OCI-LY1 (cell line): ENCODE data around the gene ZNF148.
A peak's percentile ranks its signal among the peaks of the same experiment; 100 is the strongest.

ENCODE experiments used
- H2AFZ ChIP-seq: fragments of 200-600 bp; sonication (generic), shearing (Covaris generic); 2 replicates; pipeline ENCODE4 v1.6.0; 2014; ENCODE audit warnings: antibody characterized with exemption, mild to moderate bottlenecking, low read length
- H3F3A ChIP-seq: fragments of 200-600 bp; sonication (generic), shearing (Covaris generic); 2 replicates; pipeline ENCODE4 v1.6.0; 2014; ENCODE audit warnings: mild to moderate bottlenecking, antibody characterized with exemption, low read length, moderate library complexity; ENCODE audit not compliant: insufficient read depth
- H3K27ac ChIP-seq: fragments of 200-600 bp; sonication (generic); 2 replicates; pipeline ENCODE4 v1.5.1; 2014; ENCODE audit warnings: low read length, mixed run types, mild to moderate bottlenecking, low read depth; ENCODE audit not compliant: poor library complexity, severe bottlenecking
- H3K27me3 ChIP-seq: fragments of 200-600 bp; sonication (generic); 2 replicates; pipeline ENCODE4 v1.6.0; 2014; ENCODE audit warnings: antibody characterized with exemption, mild to moderate bottlenecking, low read length, moderate library complexity; ENCODE audit not compliant: insufficient read depth
- H3K36me3 ChIP-seq: fragments of 200-600 bp; sonication (generic); 2 replicates; pipeline ENCODE4 v1.6.1; 2014; ENCODE audit warnings: mild to moderate bottlenecking, antibody characterized with exemption, low read length, moderate library complexity, mixed read lengths; ENCODE audit not compliant: insufficient read depth
- H3K4me1 ChIP-seq: fragments of 200-600 bp; sonication (generic); 2 replicates; pipeline ENCODE4 v1.5.1; 2014; ENCODE audit warnings: mild to moderate bottlenecking, low read length, moderate library complexity; ENCODE audit not compliant: insufficient read depth, severe bottlenecking
- H3K4me2 ChIP-seq: fragments of 200-600 bp; sonication (generic), shearing (Covaris generic); 2 replicates; pipeline ENCODE4 v1.6.1; 2014; ENCODE audit warnings: low read length
- H3K4me3 ChIP-seq: fragments of 200-600 bp; sonication (generic); 2 replicates; pipeline ENCODE4 v1.5.1; 2014; ENCODE audit warnings: low read length, low read depth, mild to moderate bottlenecking, mixed read lengths; ENCODE audit not compliant: poor library complexity, severe bottlenecking
- H3K79me2 ChIP-seq: fragments of 200-600 bp; shearing (Covaris generic); 2 replicates; pipeline ENCODE4 v1.6.1; 2016; ENCODE audit warnings: mixed run types, low read length, mixed read lengths; ENCODE audit not compliant: insufficient read depth
- H3K9ac ChIP-seq: fragments of 200-600 bp; sonication (generic), shearing (Covaris generic); 2 replicates; pipeline ENCODE4 v1.6.1; 2014; ENCODE audit warnings: mild to moderate bottlenecking, low read length, mixed read lengths
- H3K9me2 ChIP-seq: fragments of 200-600 bp; sonication (generic), shearing (Covaris generic); 2 replicates; pipeline ENCODE4 v1.6.1; 2014; ENCODE audit warnings: low read depth, mild to moderate bottlenecking, low read length, mixed read lengths
- H3K9me3 ChIP-seq: fragments of 200-600 bp; shearing (Covaris generic); 2 replicates; pipeline ENCODE4 v1.6.1; 2014; ENCODE audit warnings: low read length, mixed read lengths
- H4K20me1 ChIP-seq: fragments of 200-600 bp; sonication (generic), shearing (Covaris generic); 2 replicates; pipeline ENCODE4 v1.6.0; 2016; ENCODE audit warnings: mild to moderate bottlenecking, low read length; ENCODE audit not compliant: insufficient read depth
- CTCF ChIP-seq: fragments of 200-600 bp; sonication (generic), shearing (Covaris generic); IDR thresholded peaks from 2 replicates; pipeline ENCODE4 v1.5.1; 2017; ENCODE audit warnings: mild to moderate bottlenecking, antibody characterized with exemption, low read length, moderate library complexity, mixed read lengths
- EZH2 ChIP-seq: fragments of 200-600 bp; sonication (generic), shearing (Covaris generic); IDR thresholded peaks from 2 replicates; pipeline ENCODE4 v1.8.0; 2017; ENCODE audit warnings: borderline replicate concordance, mixed run types, mild to moderate bottlenecking, antibody characterized with exemption, low read length, moderate library complexity, mixed read lengths

The ZNF148 gene

GRCh38 chr3:125403789-125404188, 28.7 kb upstream of the ZNF148 start:
- H2AFZ ChIP-seq = no peak overlapping the region
- H3K27me3 ChIP-seq = no peaks in the 10 kb centered on the region; the same call in 1 of the 2 replicates
- TF ChIP-seq EZH2 = no peak
- peak; percentile 45; the same call in 1 of the 2 replicates for TF ChIP-seq CTCF
- no peaks in the 10 kb centered on the region for H3K79me2 ChIP-seq
- no peaks in the 10 kb centered on the region for H3K9me2 ChIP-seq
- peaks cover 6% of the 10 kb centered on the region; the same call in 1 of the 2 replicates for H3K9me3 ChIP-seq
- no peaks in the 10 kb centered on the region for H4K20me1 ChIP-seq
- no peak overlapping the region for H3K4me2 ChIP-seq
- H3K27ac ChIP-seq = no peak overlapping the region
- no peak overlapping the region for H3K4me3 ChIP-seq
- H3K36me3 ChIP-seq = no peaks in the 10 kb centered on the region; the same call in 1 of the 2 replicates
- no peaks in the 10 kb centered on the region for H3F3A ChIP-seq
- H3K4me1 ChIP-seq = no peaks in the 10 kb centered on the region
- no peak overlapping the region for H3K9ac ChIP-seq

DNA sequence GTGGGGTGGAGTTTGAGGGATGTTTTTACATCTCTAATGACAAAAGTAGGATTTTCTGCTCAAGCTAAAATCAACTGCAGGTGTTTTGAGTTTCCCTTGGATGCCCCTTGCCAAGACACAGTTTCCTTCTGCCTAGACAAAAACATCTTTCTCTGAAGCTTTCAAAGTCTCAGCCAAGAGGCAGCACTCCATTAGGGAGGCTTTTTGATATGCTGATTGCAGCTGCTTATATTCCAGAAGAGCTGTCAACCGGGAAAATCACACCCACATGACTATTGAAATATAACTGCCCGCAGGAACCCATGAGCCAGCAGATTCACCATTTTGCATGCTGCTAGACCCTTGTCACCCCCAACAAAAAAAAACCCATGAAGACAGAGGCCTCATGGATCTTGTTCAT, 27.5 kb upstream of the ZNF148 start:
- H3K9me2 ChIP-seq = no peaks in the 10 kb centered on the region
- H3K79me2 ChIP-seq = no peaks in the 10 kb centered on the region
- no peak overlapping the region for H3K4me2 ChIP-seq
- H3K9me3 ChIP-seq = peaks cover 6% of the 10 kb centered on the region; the same call in 1 of the 2 replicates
- H2AFZ ChIP-seq = no peak overlapping the region
- H3K27me3 ChIP-seq = no peaks in the 10 kb centered on the region; the same call in 1 of the 2 replicates
- TF ChIP-seq EZH2 (no peak), CTCF (no peak)
- no peaks in the 10 kb centered on the region for H3F3A ChIP-seq
- no peak overlapping the region for H3K9ac ChIP-seq
- H3K36me3 ChIP-seq = no peaks in the 10 kb centered on the region; the same call in 1 of the 2 replicates
- no peak overlapping the region for H3K27ac ChIP-seq
- H4K20me1 ChIP-seq = no peaks in the 10 kb centered on the region
- no peak overlapping the region for H3K4me3 ChIP-seq
- H3K4me1 ChIP-seq = no peaks in the 10 kb centered on the region

DNA sequence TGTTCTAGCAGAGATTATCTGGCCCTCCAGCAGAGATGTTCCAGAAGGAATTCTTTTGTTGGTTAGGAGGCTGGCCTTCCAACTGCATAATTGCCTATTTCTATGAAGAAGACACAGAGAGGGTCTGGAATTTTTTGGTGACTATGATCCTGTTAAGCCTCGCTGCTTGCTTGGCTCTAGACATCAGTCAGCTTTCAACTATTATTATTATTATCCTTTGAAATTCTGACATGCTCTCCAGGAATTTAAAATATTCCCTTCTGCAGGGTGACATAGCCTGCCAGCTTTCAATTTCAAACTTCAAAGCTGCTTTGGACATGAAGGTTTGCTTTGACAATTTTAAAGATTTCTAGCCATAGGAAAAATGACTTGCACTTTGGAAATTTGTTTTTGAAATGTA, 26.3 kb upstream of the ZNF148 start:
- Histone ChIP-seq H3K27ac (no peak overlapping the region), H3K9me3 (peaks cover 6% of the 10 kb centered on the region; the same call in 1 of the 2 replicates), H3K4me3 (no peak overlapping the region), H3K4me2 (no peak overlapping the region), H3K27me3 (no peaks in the 10 kb centered on the region; the same call in 1 of the 2 replicates), H3K9ac (no peak overlapping the region), H3K9me2 (no peaks in the 10 kb centered on the region), H4K20me1 (no peaks in the 10 kb centered on the region), H3F3A (no peaks in the 10 kb centered on the region), H3K36me3 (no peaks in the 10 kb centered on the region; the same call in 1 of the 2 replicates), H3K79me2 (no peaks in the 10 kb centered on the region), H2AFZ (no peak overlapping the region), H3K4me1 (no peaks in the 10 kb centered on the region)
- TF ChIP-seq EZH2 = no peak
- TF ChIP-seq CTCF = no peak
